Measurements from ENCODE around the gene BPI.

The BPI gene

DNA sequence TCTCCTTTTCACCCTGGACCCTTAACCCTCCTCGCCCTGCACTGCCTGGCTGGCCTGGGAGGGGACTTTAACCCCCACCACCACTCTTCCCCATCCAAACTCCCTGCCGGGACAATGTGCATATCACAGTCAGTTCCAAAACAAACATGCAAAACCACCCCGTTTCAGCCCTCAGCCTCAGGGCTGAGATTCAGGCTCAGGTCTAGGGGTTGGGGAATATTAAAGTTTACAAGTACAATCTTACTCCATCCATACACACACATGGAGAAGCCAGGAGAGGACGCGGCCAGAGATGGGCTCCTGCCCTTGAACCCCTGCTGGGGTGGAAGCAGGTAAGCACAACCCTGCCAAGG, 44.0 kb upstream of the BPI start:
- no peak for TF ChIP-seq CTCF (IDR thresholded peaks at IDR 0.05)
- no peak overlapping the region for H3K27ac ChIP-seq
- H3K4me3 ChIP-seq (ENCODE audit: low read depth in 1 of 2, low read length in 1 of 2): no peak overlapping the region
- H3K36me3 ChIP-seq: no peaks in the 10 kb centered on the region
- H3K9me3 ChIP-seq: no peaks in the 10 kb centered on the region
- peaks cover 32% of the 10 kb centered on the region for H3K27me3 ChIP-seq
- H3K4me1 ChIP-seq (ENCODE audit: control insufficient read depth in 1 of 2, insufficient read depth in 1 of 2, low read depth in 1 of 2, low read length in 1 of 2): peaks cover 7 to 10% of the 10 kb centered on the region in 2 experiments

GRCh38 chr20:38260378-38261053, 43.4 kb upstream of the BPI start, which contains the start of gene KIAA1755:
TSS of gene KIAA1755 (minus strand) at chr20:38260735. CDS start at chr20:38260500, 235 bp downstream.
- H3K27me3 ChIP-seq: peaks cover 32% of the 10 kb centered on the region
- peaks cover 7 to 10% of the 10 kb centered on the region in 2 experiments for H3K4me1 ChIP-seq (ENCODE audit: control insufficient read depth in 1 of 2, insufficient read depth in 1 of 2, low read depth in 1 of 2, low read length in 1 of 2)
- peak within 1 kb of the TSS in 1 of 2 experiments; percentile 38 for H3K4me3 ChIP-seq (ENCODE audit: low read depth in 1 of 2, low read length in 1 of 2)
- TF ChIP-seq CTCF (IDR thresholded peaks at IDR 0.05): no peak
- H3K27ac ChIP-seq: no peak within 1 kb of the TSS
- no peaks in the 10 kb centered on the region for H3K9me3 ChIP-seq
- H3K36me3 ChIP-seq: no peaks in the 10 kb centered on the region

DNA sequence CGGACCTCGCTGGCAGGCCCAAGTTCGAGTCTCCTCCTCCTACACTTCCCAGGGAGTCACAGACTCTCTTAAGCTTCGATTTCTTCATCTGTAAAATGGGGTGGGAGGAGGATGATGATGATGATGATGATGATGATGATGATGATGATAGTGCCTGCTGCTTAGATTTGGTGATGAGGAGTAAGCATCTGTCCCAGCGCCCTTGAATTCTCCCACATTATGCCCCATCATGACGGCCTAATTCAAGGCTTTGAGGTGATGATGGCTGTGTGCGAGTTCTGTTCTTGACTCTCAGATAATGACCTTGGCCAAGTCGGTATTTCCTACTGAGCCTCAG, 42.9 kb upstream of the BPI start:
- TF ChIP-seq CTCF (IDR thresholded peaks at IDR 0.05): no peak
- H3K4me1 ChIP-seq (ENCODE audit: control insufficient read depth in 1 of 2, insufficient read depth in 1 of 2, low read depth in 1 of 2, low read length in 1 of 2): peaks cover 7 to 10% of the 10 kb centered on the region in 2 experiments
- H3K9me3 ChIP-seq: no peaks in the 10 kb centered on the region
- no peak overlapping the region for H3K27ac ChIP-seq
- H3K27me3 ChIP-seq: peaks cover 32% of the 10 kb centered on the region
- no peaks in the 10 kb centered on the region for H3K36me3 ChIP-seq
- H3K4me3 ChIP-seq (ENCODE audit: low read depth in 1 of 2, low read length in 1 of 2): peak overlapping the region in 1 of 2 experiments; percentile 38

- H3K27me3 ChIP-seq: peaks cover 32% of the 10 kb centered on the region
- H3K27ac ChIP-seq: no peak overlapping the region
- H3K4me1 ChIP-seq (ENCODE audit: control insufficient read depth in 1 of 2, insufficient read depth in 1 of 2, low read depth in 1 of 2, low read length in 1 of 2): peaks cover 14 to 15% of the 10 kb centered on the region in 2 experiments
- no peak overlapping the region for H3K4me3 ChIP-seq (ENCODE audit: low read depth in 1 of 2, low read length in 1 of 2)
- no peak for TF ChIP-seq CTCF (IDR thresholded peaks at IDR 0.05)
- H3K9me3 ChIP-seq: no peaks in the 10 kb centered on the region
- no peaks in the 10 kb centered on the region for H3K36me3 ChIP-seq
These were observed 41.0 kb upstream of the BPI start for GRCh38 chr20:38262931-38263330.

DNA sequence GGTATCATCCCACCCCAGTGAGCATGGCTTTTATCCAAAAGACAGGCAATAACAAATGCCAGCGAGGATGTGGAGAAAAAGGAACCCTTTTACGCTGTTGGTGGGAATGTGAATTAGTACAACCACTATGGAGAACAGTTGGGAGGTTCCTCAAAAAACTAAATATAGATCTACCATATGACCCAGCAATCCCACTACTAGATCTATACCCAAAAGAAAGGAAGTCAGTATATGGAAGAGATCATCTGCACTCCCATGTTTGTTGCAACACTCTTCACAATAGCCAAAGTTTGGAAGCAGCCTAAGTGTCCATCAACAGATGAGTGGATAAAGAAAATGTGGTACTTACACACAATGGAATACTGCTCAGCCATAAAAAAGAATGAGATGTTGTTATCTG, 37.5 kb upstream of the BPI start:
- no peak for TF ChIP-seq CTCF (IDR thresholded peaks at IDR 0.05)
- Histone ChIP-seq H3K27me3 (peaks cover 6% of the 10 kb centered on the region), H3K4me1 (ENCODE audit: control insufficient read depth in 1 of 2, insufficient read depth in 1 of 2, low read depth in 1 of 2, low read length in 1 of 2) (peaks cover 13 to 14% of the 10 kb centered on the region in 2 experiments), H3K4me3 (ENCODE audit: low read depth in 1 of 2, low read length in 1 of 2) (no peak overlapping the region), H3K9me3 (no peaks in the 10 kb centered on the region), H3K36me3 (no peaks in the 10 kb centered on the region), H3K27ac (no peak overlapping the region)
